GM21423 (cell line): ENCODE measurements around the gene TRAFD1.

ENCODE experiments used
- ATAC-seq: cut with Tn5 transposase; IDR thresholded peaks from one replicate; pipeline ENCODE4 v1.9.1; 2021; ENCODE audit warnings: mild to moderate bottlenecking, moderate library complexity; ENCODE audit not compliant: unreplicated experiment

TRAFD1 gene

DNA sequence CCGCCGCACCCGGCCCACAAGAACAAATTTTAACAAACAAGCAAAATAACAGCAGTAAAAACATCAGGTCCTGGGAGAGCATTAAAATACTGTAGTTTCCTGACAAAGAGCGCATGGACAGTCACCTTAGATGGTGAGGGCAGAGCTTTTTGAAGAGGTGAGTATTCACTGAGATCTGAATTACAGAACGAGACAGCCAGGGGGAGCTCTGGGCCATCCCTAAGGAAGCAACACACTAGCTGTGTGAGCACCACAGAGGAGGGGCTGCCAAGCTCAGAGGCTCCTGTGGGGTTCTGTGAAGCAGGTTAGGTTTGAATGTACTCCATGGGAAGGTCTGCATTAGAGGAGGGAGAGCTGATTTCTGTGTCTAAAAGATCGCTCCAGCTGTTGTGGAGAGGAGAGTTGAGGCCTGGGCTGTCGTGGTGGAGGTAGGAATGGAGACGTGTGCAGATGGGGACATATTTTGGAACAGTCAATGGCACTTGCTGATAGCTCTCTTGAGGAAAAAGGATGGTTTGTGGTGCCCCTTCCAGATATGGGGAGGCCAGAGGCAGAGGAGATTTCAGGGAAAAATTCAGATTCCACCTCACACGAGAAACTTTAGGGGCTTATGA lies 72.9 kb downstream of the TRAFD1 start:
- ATAC-seq: no peak

DNA sequence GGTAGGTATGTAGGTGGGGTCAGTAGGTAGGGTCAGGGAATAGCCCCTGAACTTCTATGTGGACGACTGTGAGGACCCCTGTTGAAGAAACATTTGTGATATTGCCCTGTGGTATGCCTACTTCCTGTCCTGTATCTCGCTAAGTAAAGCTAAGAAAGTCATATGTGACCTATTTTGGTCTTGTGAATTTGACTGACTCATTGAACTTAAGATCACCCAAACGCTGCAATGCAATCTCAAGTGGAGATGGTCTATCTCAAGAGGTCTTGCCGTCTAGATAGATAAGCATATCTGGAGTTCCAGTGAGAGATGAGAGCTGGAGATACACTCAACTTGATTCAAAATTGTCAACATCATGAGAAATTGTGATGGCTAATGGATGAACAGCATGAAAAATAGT lies 73.8 kb downstream of the TRAFD1 start:
- no peak for ATAC-seq
